ENCODE measurements around the gene ZNF85. TPM values are rescaled to one million over a fixed set of nuclear protein-coding genes. Genes with fewer than 3 reads are reported as not detected.
A peak's percentile ranks its signal among the peaks of the same experiment; 100 is the strongest.

The ZNF85 gene
- total RNA-seq, 4 donors from 2014 or later: 3.8 to 309 (median 15.2) TPM

GRCh38 chr19:20999731-21000352 lies 76.8 kb downstream of the ZNF85 start:
- Histone ChIP-seq H3K9me3 (no peaks in the 10 kb centered on the region), H3K27ac (no peak overlapping the region), H3K27me3 (no peaks in the 10 kb centered on the region), H3K36me3 (no peaks in the 10 kb centered on the region), H3K4me1 (no peaks in the 10 kb centered on the region), H3K4me3 (peak overlapping the region; percentile 10 to 34)
- TF ChIP-seq POLR2A (IDR thresholded peaks at IDR 0.05): no peak
- TF ChIP-seq, protein P1, sequence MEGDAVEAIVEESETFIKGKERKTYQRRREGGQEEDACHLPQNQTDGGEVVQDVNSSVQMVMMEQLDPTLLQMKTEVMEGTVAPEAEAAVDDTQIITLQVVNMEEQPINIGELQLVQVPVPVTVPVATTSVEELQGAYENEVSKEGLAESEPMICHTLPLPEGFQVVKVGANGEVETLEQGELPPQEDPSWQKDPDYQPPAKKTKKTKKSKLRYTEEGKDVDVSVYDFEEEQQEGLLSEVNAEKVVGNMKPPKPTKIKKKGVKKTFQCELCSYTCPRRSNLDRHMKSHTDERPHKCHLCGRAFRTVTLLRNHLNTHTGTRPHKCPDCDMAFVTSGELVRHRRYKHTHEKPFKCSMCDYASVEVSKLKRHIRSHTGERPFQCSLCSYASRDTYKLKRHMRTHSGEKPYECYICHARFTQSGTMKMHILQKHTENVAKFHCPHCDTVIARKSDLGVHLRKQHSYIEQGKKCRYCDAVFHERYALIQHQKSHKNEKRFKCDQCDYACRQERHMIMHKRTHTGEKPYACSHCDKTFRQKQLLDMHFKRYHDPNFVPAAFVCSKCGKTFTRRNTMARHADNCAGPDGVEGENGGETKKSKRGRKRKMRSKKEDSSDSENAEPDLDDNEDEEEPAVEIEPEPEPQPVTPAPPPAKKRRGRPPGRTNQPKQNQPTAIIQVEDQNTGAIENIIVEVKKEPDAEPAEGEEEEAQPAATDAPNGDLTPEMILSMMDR (IDR thresholded peaks at IDR 0.05): no peak
- intact Hi-C loops (cut with DNase I; ENCODE audit: low total_unique reads): no loop called here
- peak; percentile 77 to 81 for DNase-seq

Other genes with a start within 250 kb of the ZNF85 start
- 10 to 100 TPM in 3 of 4 donors, 1 to 10 TPM in 1; 6.2 to 15.3 (median 13.0) TPM for gene ZNF66, start 146.9 kb upstream of the ZNF85 start, total RNA-seq
- 100 to 1,000 TPM in 1 of 4 donors, 10 to 100 TPM in 2, 1 to 10 TPM in 1; 3.8 to 173 (median 26.0) TPM for gene ZNF430, start 97.4 kb downstream of the ZNF85 start, total RNA-seq
- gene ZNF714, start 159.0 kb downstream of the ZNF85 start, total RNA-seq: 10 to 100 TPM in 1 of 4 donors, 1 to 10 TPM in 3; 3.3 to 28.2 (median 5.8) TPM
- gene ZNF431, start 218.8 kb downstream of the ZNF85 start, total RNA-seq: 10 to 100 TPM in 2 of 4 donors, 1 to 10 TPM in 2; 2.1 to 25.2 (median 11.8) TPM